Measurements from ENCODE around the gene OTOGL.

The OTOGL gene

GRCh38 chr12:80313209-80313608 is 213.9 kb downstream of the OTOGL start:
- Histone ChIP-seq H3K9ac (ENCODE audit: low read length in 2 of 2) (no peak overlapping the region), H3K36me3 (ENCODE audit: control insufficient read depth in 2 of 2, insufficient read depth in 2 of 2, low read length in 2 of 2) (no peaks in the 10 kb centered on the region), H3K27me3 (ENCODE audit: control insufficient read depth in 1 of 2, insufficient read depth in 2 of 2, low read length in 2 of 2) (no peaks in the 10 kb centered on the region), H3K9me3 (ENCODE audit: control insufficient read depth in 2 of 2, low read length in 2 of 2) (no peaks in the 10 kb centered on the region), H3K27ac (ENCODE audit: low read length) (no peak overlapping the region), H3K4me1 (ENCODE audit: control insufficient read depth, insufficient read depth, low read length) (no peaks in the 10 kb centered on the region), H3K4me3 (ENCODE audit: low read length in 2 of 2) (no peak overlapping the region)

- Histone ChIP-seq H3K4me3 (ENCODE audit: low read length in 2 of 2) (no peak overlapping the region), H3K27ac (ENCODE audit: low read length) (no peak overlapping the region), H3K9me3 (ENCODE audit: control insufficient read depth in 2 of 2, low read length in 2 of 2) (no peaks in the 10 kb centered on the region), H3K27me3 (ENCODE audit: control insufficient read depth in 1 of 2, insufficient read depth in 2 of 2, low read length in 2 of 2) (no peaks in the 10 kb centered on the region), H3K9ac (ENCODE audit: low read length in 2 of 2) (no peak overlapping the region), H3K36me3 (ENCODE audit: control insufficient read depth in 2 of 2, insufficient read depth in 2 of 2, low read length in 2 of 2) (no peaks in the 10 kb centered on the region), H3K4me1 (ENCODE audit: control insufficient read depth, insufficient read depth, low read length) (no peaks in the 10 kb centered on the region)
These were observed 215.4 kb downstream of the OTOGL start for GRCh38 chr12:80314741-80315140.

GRCh38 chr12:80316222-80316621 is 216.9 kb downstream of the OTOGL start:
- H3K36me3 ChIP-seq (ENCODE audit: control insufficient read depth in 2 of 2, insufficient read depth in 2 of 2, low read length in 2 of 2), result no peaks in the 10 kb centered on the region
- no peak overlapping the region for H3K9ac ChIP-seq (ENCODE audit: low read length in 2 of 2)
- H3K9me3 ChIP-seq (ENCODE audit: control insufficient read depth in 2 of 2, low read length in 2 of 2), result no peaks in the 10 kb centered on the region
- no peak overlapping the region for H3K27ac ChIP-seq (ENCODE audit: low read length)
- H3K27me3 ChIP-seq (ENCODE audit: control insufficient read depth in 1 of 2, insufficient read depth in 2 of 2, low read length in 2 of 2), result no peaks in the 10 kb centered on the region
- no peaks in the 10 kb centered on the region for H3K4me1 ChIP-seq (ENCODE audit: control insufficient read depth, insufficient read depth, low read length)
- H3K4me3 ChIP-seq (ENCODE audit: low read length in 2 of 2), result no peak overlapping the region

- Histone ChIP-seq H3K27ac (ENCODE audit: low read length) (no peak overlapping the region), H3K9ac (ENCODE audit: low read length in 2 of 2) (no peak overlapping the region), H3K4me1 (ENCODE audit: control insufficient read depth, insufficient read depth, low read length) (no peaks in the 10 kb centered on the region), H3K36me3 (ENCODE audit: control insufficient read depth in 2 of 2, insufficient read depth in 2 of 2, low read length in 2 of 2) (no peaks in the 10 kb centered on the region), H3K4me3 (ENCODE audit: low read length in 2 of 2) (no peak overlapping the region), H3K9me3 (ENCODE audit: control insufficient read depth in 2 of 2, low read length in 2 of 2) (no peaks in the 10 kb centered on the region), H3K27me3 (ENCODE audit: control insufficient read depth in 1 of 2, insufficient read depth in 2 of 2, low read length in 2 of 2) (no peaks in the 10 kb centered on the region)
These were observed 218.0 kb downstream of the OTOGL start for GRCh38 chr12:80317307-80317706.

GRCh38 chr12:80317899-80318298 is 218.6 kb downstream of the OTOGL start:
- Histone ChIP-seq H3K9me3 (ENCODE audit: control insufficient read depth in 2 of 2, low read length in 2 of 2) (no peaks in the 10 kb centered on the region), H3K9ac (ENCODE audit: low read length in 2 of 2) (no peak overlapping the region), H3K4me3 (ENCODE audit: low read length in 2 of 2) (no peak overlapping the region), H3K4me1 (ENCODE audit: control insufficient read depth, insufficient read depth, low read length) (no peaks in the 10 kb centered on the region), H3K27ac (ENCODE audit: low read length) (no peak overlapping the region), H3K27me3 (ENCODE audit: control insufficient read depth in 1 of 2, insufficient read depth in 2 of 2, low read length in 2 of 2) (no peaks in the 10 kb centered on the region), H3K36me3 (ENCODE audit: control insufficient read depth in 2 of 2, insufficient read depth in 2 of 2, low read length in 2 of 2) (no peaks in the 10 kb centered on the region)

- H3K36me3 ChIP-seq (ENCODE audit: control insufficient read depth in 2 of 2, insufficient read depth in 2 of 2, low read length in 2 of 2), result no peaks in the 10 kb centered on the region
- H3K9me3 ChIP-seq (ENCODE audit: control insufficient read depth in 2 of 2, low read length in 2 of 2), result no peaks in the 10 kb centered on the region
- H3K9ac ChIP-seq (ENCODE audit: low read length in 2 of 2), result no peak overlapping the region
- H3K4me3 ChIP-seq (ENCODE audit: low read length in 2 of 2), result no peak overlapping the region
- no peak overlapping the region for H3K27ac ChIP-seq (ENCODE audit: low read length)
- H3K27me3 ChIP-seq (ENCODE audit: control insufficient read depth in 1 of 2, insufficient read depth in 2 of 2, low read length in 2 of 2), result no peaks in the 10 kb centered on the region
- H3K4me1 ChIP-seq (ENCODE audit: control insufficient read depth, insufficient read depth, low read length), result no peaks in the 10 kb centered on the region
These were observed 220.9 kb downstream of the OTOGL start for GRCh38 chr12:80320121-80320678.

GRCh38 chr12:80321653-80322052 is 222.3 kb downstream of the OTOGL start:
- Histone ChIP-seq H3K36me3 (ENCODE audit: control insufficient read depth in 2 of 2, insufficient read depth in 2 of 2, low read length in 2 of 2) (no peaks in the 10 kb centered on the region), H3K9me3 (ENCODE audit: control insufficient read depth in 2 of 2, low read length in 2 of 2) (no peaks in the 10 kb centered on the region), H3K9ac (ENCODE audit: low read length in 2 of 2) (no peak overlapping the region), H3K27me3 (ENCODE audit: control insufficient read depth in 1 of 2, insufficient read depth in 2 of 2, low read length in 2 of 2) (no peaks in the 10 kb centered on the region), H3K27ac (ENCODE audit: low read length) (no peak overlapping the region), H3K4me3 (ENCODE audit: low read length in 2 of 2) (no peak overlapping the region), H3K4me1 (ENCODE audit: control insufficient read depth, insufficient read depth, low read length) (no peaks in the 10 kb centered on the region)

GRCh38 chr12:80325167-80325959 is 226.0 kb downstream of the OTOGL start:
- H3K9me3 ChIP-seq (ENCODE audit: control insufficient read depth in 2 of 2, low read length in 2 of 2), result no peaks in the 10 kb centered on the region
- H3K27ac ChIP-seq (ENCODE audit: low read length), result no peak overlapping the region
- H3K4me1 ChIP-seq (ENCODE audit: control insufficient read depth, insufficient read depth, low read length), result no peaks in the 10 kb centered on the region
- H3K4me3 ChIP-seq (ENCODE audit: low read length in 2 of 2), result no peak overlapping the region
- peaks cover 0 to 3% of the 10 kb centered on the region in 2 donors for H3K27me3 ChIP-seq (ENCODE audit: control insufficient read depth in 1 of 2, insufficient read depth in 2 of 2, low read length in 2 of 2)
- no peaks in the 10 kb centered on the region for H3K36me3 ChIP-seq (ENCODE audit: control insufficient read depth in 2 of 2, insufficient read depth in 2 of 2, low read length in 2 of 2)
- H3K9ac ChIP-seq (ENCODE audit: low read length in 2 of 2), result no peak overlapping the region

- H3K9ac ChIP-seq (ENCODE audit: low read length in 2 of 2), result no peak overlapping the region
- no peak overlapping the region for H3K27ac ChIP-seq (ENCODE audit: low read length)
- H3K4me1 ChIP-seq (ENCODE audit: control insufficient read depth, insufficient read depth, low read length), result no peaks in the 10 kb centered on the region
- H3K36me3 ChIP-seq (ENCODE audit: control insufficient read depth in 2 of 2, insufficient read depth in 2 of 2, low read length in 2 of 2), result no peaks in the 10 kb centered on the region
- no peak overlapping the region for H3K4me3 ChIP-seq (ENCODE audit: low read length in 2 of 2)
- no peaks in the 10 kb centered on the region for H3K9me3 ChIP-seq (ENCODE audit: control insufficient read depth in 2 of 2, low read length in 2 of 2)
- H3K27me3 ChIP-seq (ENCODE audit: control insufficient read depth in 1 of 2, insufficient read depth in 2 of 2, low read length in 2 of 2), result peaks cover 0 to 3% of the 10 kb centered on the region in 2 donors
These were observed 233.5 kb downstream of the OTOGL start for GRCh38 chr12:80332827-80333226.

- Histone ChIP-seq H3K36me3 (ENCODE audit: control insufficient read depth in 2 of 2, insufficient read depth in 2 of 2, low read length in 2 of 2) (no peaks in the 10 kb centered on the region), H3K4me1 (ENCODE audit: control insufficient read depth, insufficient read depth, low read length) (no peaks in the 10 kb centered on the region), H3K9ac (ENCODE audit: low read length in 2 of 2) (no peak overlapping the region), H3K27ac (ENCODE audit: low read length) (no peak overlapping the region), H3K27me3 (ENCODE audit: control insufficient read depth in 1 of 2, insufficient read depth in 2 of 2, low read length in 2 of 2) (no peaks in the 10 kb centered on the region), H3K4me3 (ENCODE audit: low read length in 2 of 2) (no peak overlapping the region), H3K9me3 (ENCODE audit: control insufficient read depth in 2 of 2, low read length in 2 of 2) (no peaks in the 10 kb centered on the region)
These were observed 253.1 kb downstream of the OTOGL start for GRCh38 chr12:80352474-80352873.

GRCh38 chr12:80353254-80353653 is 253.9 kb downstream of the OTOGL start:
- Histone ChIP-seq H3K9me3 (ENCODE audit: control insufficient read depth in 2 of 2, low read length in 2 of 2) (no peaks in the 10 kb centered on the region), H3K4me1 (ENCODE audit: control insufficient read depth, insufficient read depth, low read length) (no peaks in the 10 kb centered on the region), H3K27me3 (ENCODE audit: control insufficient read depth in 1 of 2, insufficient read depth in 2 of 2, low read length in 2 of 2) (no peaks in the 10 kb centered on the region), H3K9ac (ENCODE audit: low read length in 2 of 2) (no peak overlapping the region), H3K4me3 (ENCODE audit: low read length in 2 of 2) (no peak overlapping the region), H3K27ac (ENCODE audit: low read length) (no peak overlapping the region), H3K36me3 (ENCODE audit: control insufficient read depth in 2 of 2, insufficient read depth in 2 of 2, low read length in 2 of 2) (no peaks in the 10 kb centered on the region)

All from stomach smooth muscle (tissue), 2 donors.